NT2/D1 (cell line): ENCODE measurements around the gene PORCN.

Experiments used
- YY1 ChIP-seq: IDR thresholded peaks from 2 replicates; pipeline ENCODE4 v1.6.1; 2011; ENCODE audit not compliant: insufficient read length, insufficient read depth
- ZNF274 ChIP-seq: IDR thresholded peaks from 2 replicates; pipeline ENCODE4 v1.6.1; 2011; ENCODE audit warnings: mild to moderate bottlenecking, low read depth, low read length

DNA sequence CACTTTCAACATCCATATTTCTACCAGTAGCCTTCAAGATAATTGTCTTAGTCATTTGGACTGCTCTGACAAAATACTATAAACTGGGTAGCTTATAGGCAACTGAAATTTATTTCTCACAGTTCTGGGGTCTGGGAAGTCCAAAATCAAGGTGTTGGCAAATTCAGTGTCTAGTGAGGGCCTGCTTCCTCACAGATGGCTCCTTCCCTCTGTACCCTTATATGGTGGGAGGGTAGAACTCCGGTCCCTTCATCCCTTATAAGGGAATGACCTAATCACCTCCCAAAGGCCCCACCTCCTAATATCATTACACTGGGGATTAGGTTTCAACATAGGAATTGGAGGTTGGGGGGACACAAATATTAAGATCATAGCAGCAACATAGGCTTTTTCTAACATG is 23.4 kb downstream of the PORCN start:
- TF ChIP-seq ZNF274 (no peak), YY1 (no peak)
